ENCODE data around the gene RPL7L1. TPM values are rescaled to one million over a fixed set of nuclear protein-coding genes. Genes with fewer than 3 reads are reported as not detected.

Gene RPL7L1
- total and polyA plus RNA-seq, 2 of the 13 experiments (the other 11 are each of a cell fraction or from before 2014, with no cell fraction given), result 51.6 to 179 TPM

DNA sequence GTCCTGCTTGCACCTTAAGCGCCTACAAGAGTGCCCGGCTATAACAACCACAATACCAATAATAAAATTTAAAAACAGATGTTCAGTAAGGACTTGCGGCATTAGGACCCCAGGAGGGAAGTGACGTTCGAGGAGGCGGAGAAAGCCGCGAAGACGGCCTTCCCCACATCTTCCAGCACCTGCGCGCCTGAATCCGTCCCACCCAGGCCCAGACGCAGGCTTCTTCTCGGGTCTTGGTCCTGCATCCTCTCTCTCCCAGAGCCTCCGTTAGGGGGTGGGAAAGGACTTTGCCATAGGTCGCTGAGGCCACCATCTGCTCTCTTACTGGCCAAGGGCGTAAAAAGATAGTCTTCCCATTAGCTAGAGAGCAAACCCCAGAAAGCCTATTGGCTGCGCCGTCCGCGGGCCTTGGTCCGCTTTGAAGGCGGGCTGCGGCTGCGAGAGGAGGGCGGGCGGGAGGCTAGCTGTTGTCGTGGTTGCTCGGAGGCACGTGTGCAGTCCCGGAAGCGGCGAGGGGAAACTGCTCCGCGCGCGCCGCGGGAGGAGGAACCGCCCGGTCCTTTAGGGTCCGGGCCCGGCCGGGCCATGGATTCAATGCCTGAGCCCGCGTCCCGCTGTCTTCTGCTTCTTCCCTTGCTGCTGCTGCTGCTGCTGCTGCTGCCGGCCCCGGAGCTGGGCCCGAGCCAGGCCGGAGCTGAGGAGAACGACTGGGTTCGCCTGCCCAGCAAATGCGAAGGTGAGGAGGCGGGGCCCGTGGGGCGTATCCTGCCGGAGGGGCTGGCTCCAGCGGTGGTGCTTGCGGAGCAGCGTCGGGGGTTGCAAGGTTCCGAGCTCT lies 49.8 kb downstream of the RPL7L1 start, which contains the start of gene CNPY3 (continued):
- TF ChIP-seq, protein P1, sequence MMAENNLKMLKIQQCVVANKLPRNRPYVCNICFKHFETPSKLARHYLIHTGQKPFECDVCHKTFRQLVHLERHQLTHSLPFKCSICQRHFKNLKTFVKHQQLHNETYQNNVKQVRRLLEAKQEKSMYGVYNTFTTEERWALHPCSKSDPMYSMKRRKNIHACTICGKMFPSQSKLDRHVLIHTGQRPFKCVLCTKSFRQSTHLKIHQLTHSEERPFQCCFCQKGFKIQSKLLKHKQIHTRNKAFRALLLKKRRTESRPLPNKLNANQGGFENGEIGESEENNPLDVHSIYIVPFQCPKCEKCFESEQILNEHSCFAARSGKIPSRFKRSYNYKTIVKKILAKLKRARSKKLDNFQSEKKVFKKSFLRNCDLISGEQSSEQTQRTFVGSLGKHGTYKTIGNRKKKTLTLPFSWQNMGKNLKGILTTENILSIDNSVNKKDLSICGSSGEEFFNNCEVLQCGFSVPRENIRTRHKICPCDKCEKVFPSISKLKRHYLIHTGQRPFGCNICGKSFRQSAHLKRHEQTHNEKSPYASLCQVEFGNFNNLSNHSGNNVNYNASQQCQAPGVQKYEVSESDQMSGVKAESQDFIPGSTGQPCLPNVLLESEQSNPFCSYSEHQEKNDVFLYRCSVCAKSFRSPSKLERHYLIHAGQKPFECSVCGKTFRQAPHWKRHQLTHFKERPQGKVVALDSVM (CRISPR knock-in tag; IDR thresholded peaks at IDR 0.05), result peak; percentile 93
- peak; percentile 56; the same call in 1 of the 2 replicates for TF ChIP-seq FOSL2 (CRISPR knock-in tag; IDR thresholded peaks at IDR 0.05)
- no peak for TF ChIP-seq CEBPB (IDR thresholded peaks at IDR 0.05; ENCODE audit: borderline replicate concordance, low read depth, low read length)
- TF ChIP-seq TCF7 (IDR thresholded peaks at IDR 0.05; ENCODE audit: low read depth), result no peak
- TF ChIP-seq, protein P2, sequence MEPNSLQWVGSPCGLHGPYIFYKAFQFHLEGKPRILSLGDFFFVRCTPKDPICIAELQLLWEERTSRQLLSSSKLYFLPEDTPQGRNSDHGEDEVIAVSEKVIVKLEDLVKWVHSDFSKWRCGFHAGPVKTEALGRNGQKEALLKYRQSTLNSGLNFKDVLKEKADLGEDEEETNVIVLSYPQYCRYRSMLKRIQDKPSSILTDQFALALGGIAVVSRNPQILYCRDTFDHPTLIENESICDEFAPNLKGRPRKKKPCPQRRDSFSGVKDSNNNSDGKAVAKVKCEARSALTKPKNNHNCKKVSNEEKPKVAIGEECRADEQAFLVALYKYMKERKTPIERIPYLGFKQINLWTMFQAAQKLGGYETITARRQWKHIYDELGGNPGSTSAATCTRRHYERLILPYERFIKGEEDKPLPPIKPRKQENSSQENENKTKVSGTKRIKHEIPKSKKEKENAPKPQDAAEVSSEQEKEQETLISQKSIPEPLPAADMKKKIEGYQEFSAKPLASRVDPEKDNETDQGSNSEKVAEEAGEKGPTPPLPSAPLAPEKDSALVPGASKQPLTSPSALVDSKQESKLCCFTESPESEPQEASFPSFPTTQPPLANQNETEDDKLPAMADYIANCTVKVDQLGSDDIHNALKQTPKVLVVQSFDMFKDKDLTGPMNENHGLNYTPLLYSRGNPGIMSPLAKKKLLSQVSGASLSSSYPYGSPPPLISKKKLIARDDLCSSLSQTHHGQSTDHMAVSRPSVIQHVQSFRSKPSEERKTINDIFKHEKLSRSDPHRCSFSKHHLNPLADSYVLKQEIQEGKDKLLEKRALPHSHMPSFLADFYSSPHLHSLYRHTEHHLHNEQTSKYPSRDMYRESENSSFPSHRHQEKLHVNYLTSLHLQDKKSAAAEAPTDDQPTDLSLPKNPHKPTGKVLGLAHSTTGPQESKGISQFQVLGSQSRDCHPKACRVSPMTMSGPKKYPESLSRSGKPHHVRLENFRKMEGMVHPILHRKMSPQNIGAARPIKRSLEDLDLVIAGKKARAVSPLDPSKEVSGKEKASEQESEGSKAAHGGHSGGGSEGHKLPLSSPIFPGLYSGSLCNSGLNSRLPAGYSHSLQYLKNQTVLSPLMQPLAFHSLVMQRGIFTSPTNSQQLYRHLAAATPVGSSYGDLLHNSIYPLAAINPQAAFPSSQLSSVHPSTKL (CRISPR knock-in tag; IDR thresholded peaks at IDR 0.05), result peak; percentile 80
- TF ChIP-seq KDM5A (IDR thresholded peaks at IDR 0.05; ENCODE audit: borderline replicate concordance, low read length), result peak; percentile 64; the same call in 1 of the 2 replicates
- TF ChIP-seq, protein P3, sequence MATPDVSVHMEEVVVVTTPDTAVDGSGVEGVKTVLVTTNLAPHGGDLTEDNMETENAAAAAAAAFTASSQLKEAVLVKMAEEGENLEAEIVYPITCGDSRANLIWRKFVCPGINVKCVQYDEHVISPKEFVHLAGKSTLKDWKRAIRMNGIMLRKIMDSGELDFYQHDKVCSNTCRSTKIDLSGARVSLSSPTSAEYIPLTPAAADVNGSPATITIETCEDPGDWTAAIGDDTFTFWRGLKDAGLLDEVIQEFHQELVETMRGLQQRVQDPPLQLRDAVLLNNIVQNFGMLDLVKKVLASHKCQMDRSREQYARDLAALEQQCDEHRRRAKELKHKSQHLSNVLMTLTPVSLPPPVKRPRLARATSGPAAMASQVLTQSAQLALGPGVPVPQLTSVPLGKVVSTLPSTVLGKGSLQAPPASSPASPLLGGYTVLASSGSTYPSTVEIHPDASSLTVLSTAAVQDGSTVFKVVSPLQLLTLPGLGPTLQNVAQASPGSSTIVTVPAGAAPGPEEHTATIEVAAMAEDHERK (CRISPR knock-in tag; IDR thresholded peaks at IDR 0.05; ENCODE audit: low read depth), result no peak
- TF ChIP-seq FOXM1 (CRISPR knock-in tag; IDR thresholded peaks at IDR 0.05), result peak; percentile 73; the same call in 1 of the 2 replicates
- TF ChIP-seq ZBTB1 (CRISPR knock-in tag; IDR thresholded peaks at IDR 0.05; ENCODE audit: borderline replicate concordance), result no peak; the same call in 1 of the 2 replicates
- TF ChIP-seq SAP130 (CRISPR knock-in tag; IDR thresholded peaks at IDR 0.05; ENCODE audit: low read depth), result peak; percentile 100
- no peak for TF ChIP-seq RARG (CRISPR knock-in tag; IDR thresholded peaks at IDR 0.05; ENCODE audit: low read depth)
- TF ChIP-seq CBX2 (IDR thresholded peaks at IDR 0.05; ENCODE audit: low read depth, low read length), result no peak
- peak; percentile 23; the same call in 1 of the 2 replicates for TF ChIP-seq CBX2 (CRISPR knock-in tag; IDR thresholded peaks at IDR 0.05; ENCODE audit: low read depth)
- TF ChIP-seq, protein P4, sequence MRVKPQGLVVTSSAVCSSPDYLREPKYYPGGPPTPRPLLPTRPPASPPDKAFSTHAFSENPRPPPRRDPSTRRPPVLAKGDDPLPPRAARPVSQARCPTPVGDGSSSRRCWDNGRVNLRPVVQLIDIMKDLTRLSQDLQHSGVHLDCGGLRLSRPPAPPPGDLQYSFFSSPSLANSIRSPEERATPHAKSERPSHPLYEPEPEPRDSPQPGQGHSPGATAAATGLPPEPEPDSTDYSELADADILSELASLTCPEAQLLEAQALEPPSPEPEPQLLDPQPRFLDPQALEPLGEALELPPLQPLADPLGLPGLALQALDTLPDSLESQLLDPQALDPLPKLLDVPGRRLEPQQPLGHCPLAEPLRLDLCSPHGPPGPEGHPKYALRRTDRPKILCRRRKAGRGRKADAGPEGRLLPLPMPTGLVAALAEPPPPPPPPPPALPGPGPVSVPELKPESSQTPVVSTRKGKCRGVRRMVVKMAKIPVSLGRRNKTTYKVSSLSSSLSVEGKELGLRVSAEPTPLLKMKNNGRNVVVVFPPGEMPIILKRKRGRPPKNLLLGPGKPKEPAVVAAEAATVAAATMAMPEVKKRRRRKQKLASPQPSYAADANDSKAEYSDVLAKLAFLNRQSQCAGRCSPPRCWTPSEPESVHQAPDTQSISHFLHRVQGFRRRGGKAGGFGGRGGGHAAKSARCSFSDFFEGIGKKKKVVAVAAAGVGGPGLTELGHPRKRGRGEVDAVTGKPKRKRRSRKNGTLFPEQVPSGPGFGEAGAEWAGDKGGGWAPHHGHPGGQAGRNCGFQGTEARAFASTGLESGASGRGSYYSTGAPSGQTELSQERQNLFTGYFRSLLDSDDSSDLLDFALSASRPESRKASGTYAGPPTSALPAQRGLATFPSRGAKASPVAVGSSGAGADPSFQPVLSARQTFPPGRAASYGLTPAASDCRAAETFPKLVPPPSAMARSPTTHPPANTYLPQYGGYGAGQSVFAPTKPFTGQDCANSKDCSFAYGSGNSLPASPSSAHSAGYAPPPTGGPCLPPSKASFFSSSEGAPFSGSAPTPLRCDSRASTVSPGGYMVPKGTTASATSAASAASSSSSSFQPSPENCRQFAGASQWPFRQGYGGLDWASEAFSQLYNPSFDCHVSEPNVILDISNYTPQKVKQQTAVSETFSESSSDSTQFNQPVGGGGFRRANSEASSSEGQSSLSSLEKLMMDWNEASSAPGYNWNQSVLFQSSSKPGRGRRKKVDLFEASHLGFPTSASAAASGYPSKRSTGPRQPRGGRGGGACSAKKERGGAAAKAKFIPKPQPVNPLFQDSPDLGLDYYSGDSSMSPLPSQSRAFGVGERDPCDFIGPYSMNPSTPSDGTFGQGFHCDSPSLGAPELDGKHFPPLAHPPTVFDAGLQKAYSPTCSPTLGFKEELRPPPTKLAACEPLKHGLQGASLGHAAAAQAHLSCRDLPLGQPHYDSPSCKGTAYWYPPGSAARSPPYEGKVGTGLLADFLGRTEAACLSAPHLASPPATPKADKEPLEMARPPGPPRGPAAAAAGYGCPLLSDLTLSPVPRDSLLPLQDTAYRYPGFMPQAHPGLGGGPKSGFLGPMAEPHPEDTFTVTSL (CRISPR knock-in tag; IDR thresholded peaks at IDR 0.05; ENCODE audit: borderline replicate concordance), result peak; percentile 28; the same call in 1 of the 2 replicates
- TF ChIP-seq NBN (conservative IDR thresholded peaks at IDR 0.05), result no peak
